Astrocyte of the spinal cord (primary cell): ENCODE measurements around the gene DCN.
A peak's percentile ranks its signal among the peaks of the same experiment; 100 is the strongest.

ENCODE experiments used
- DNase-seq: peaks from one replicate; pipeline ENCODE4 v3.0.0; 2011; ENCODE audit warnings: low read depth, low spot score
- H3K4me3 ChIP-seq: 2 replicates; pipeline ENCODE4 v1.5.1; 2011; ENCODE audit warnings: low read depth, mild to moderate bottlenecking, low read length, moderate library complexity
- in situ Hi-C: cut with HindIII; loops from 2 replicates; pipeline ENCODE4 v1.10.0; 2017; ENCODE audit warnings: low sequenced_read_pairs
- TF ChIP-seq, protein P1 (sequence below): IDR thresholded peaks from 2 replicates; pipeline ENCODE4 v1.5.1; 2012; ENCODE audit warnings: low read depth, mild to moderate bottlenecking, low read length, inconsistent platforms

DCN gene

DNA sequence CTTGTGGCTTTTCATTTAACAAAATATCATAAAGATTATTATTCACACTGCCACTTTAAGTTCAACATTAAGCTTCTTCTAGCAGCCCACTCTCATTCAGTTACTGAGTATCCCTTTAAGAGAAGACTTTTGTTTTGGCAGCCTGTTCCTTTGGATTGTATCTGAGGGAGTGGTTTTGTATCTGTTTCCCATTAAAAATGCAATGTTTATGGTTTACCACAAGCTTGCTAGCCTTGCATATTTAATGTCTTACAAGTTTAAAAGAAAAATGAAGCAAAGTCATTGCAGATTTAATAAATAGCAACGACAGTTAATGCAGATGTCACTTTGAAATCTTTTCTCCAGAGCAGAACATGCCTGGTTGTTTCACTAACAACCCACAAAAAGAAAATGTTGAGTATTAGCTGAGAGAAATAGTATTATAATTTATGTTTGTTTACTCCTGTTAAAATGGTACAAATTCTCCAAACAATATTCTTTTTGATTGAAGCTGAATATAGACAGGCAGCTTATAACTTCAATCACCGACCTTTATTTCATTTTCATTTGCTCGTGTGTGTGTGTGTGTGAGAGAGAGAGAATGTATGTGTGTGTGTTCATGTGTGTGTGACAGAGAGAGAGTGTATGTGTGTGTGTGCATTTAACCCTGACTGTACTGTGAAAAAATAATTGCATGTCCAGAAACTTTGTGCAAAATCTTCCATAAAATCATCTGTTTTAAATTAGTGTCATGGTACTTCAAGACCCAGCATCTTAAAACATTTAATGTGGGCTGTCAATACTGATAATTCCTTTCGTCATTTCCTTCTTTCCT is 1.8 kb downstream of the DCN start:
- in situ Hi-C loops: no loop called here
- TF ChIP-seq, protein P1, sequence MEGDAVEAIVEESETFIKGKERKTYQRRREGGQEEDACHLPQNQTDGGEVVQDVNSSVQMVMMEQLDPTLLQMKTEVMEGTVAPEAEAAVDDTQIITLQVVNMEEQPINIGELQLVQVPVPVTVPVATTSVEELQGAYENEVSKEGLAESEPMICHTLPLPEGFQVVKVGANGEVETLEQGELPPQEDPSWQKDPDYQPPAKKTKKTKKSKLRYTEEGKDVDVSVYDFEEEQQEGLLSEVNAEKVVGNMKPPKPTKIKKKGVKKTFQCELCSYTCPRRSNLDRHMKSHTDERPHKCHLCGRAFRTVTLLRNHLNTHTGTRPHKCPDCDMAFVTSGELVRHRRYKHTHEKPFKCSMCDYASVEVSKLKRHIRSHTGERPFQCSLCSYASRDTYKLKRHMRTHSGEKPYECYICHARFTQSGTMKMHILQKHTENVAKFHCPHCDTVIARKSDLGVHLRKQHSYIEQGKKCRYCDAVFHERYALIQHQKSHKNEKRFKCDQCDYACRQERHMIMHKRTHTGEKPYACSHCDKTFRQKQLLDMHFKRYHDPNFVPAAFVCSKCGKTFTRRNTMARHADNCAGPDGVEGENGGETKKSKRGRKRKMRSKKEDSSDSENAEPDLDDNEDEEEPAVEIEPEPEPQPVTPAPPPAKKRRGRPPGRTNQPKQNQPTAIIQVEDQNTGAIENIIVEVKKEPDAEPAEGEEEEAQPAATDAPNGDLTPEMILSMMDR: no peak
- DNase-seq: peak; percentile 88
- peak overlapping the region; percentile 54 for H3K4me3 ChIP-seq

GRCh38 chr12:91179966-91180561 is 2.6 kb downstream of the DCN start:
- TF ChIP-seq, protein P1: no peak
- H3K4me3 ChIP-seq: peak overlapping the region; percentile 54
- DNase-seq: peak; percentile 29
- in situ Hi-C loops: no loop called here

GRCh38 chr12:91179315-91179714 is 3.3 kb downstream of the DCN start:
- TF ChIP-seq, protein P1: no peak
- in situ Hi-C loops: no loop called here
- H3K4me3 ChIP-seq: peak overlapping the region; percentile 17
- peak; percentile 26 for DNase-seq

- TF ChIP-seq, protein P1: no peak
Observed at GRCh38 chr12:91178781-91179180, 3.8 kb downstream of the DCN start.

DNA sequence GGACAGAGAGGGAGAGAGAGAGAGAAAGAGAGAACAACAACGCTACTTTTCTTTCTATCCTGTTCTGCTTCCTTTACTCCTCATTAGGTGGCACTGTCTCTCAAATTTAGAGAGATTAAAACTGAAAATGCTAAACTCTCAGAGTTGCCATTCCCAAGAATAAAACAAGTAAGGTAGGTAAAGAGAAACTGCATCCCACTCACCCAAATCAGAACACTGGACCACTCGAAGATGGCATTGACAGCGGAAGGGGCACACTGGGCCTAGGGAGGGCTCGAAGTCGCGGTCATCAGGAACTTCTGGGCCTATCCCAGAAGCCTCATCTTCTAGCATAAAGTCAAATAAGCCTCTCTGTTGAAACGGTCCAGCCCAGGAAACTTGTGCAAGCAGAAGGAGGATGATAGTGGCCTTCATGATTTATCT is 4.5 kb downstream of the DCN start:
- TF ChIP-seq, protein P1: peak; percentile 67
- DNase-seq: peak; percentile 68
- in situ Hi-C loops: no loop called here
- H3K4me3 ChIP-seq: peak overlapping the region; percentile 0

More at GRCh38 chr12:91178781-91179180, 3.8 kb downstream of the DCN start:
- no peak for DNase-seq
- H3K4me3 ChIP-seq: peak overlapping the region; percentile 17
- in situ Hi-C loops: no loop called here

GRCh38 chr12:91177381-91177780 is 5.2 kb downstream of the DCN start:
- in situ Hi-C loops: no loop called here
- peak; percentile 10 for DNase-seq
- H3K4me3 ChIP-seq: no peak overlapping the region
- TF ChIP-seq, protein P1: no peak
